Activated CD8-positive, alpha-beta memory T cell treated with anti-CD3 and anti-CD28 coated beads for 24 hours (primary cell): ENCODE measurements around the gene VCPKMT.

Source experiments
- DNase-seq: peaks from one replicate; pipeline ENCODE4 v3.0.0-alpha.2; 2020

VCPKMT gene

DNA sequence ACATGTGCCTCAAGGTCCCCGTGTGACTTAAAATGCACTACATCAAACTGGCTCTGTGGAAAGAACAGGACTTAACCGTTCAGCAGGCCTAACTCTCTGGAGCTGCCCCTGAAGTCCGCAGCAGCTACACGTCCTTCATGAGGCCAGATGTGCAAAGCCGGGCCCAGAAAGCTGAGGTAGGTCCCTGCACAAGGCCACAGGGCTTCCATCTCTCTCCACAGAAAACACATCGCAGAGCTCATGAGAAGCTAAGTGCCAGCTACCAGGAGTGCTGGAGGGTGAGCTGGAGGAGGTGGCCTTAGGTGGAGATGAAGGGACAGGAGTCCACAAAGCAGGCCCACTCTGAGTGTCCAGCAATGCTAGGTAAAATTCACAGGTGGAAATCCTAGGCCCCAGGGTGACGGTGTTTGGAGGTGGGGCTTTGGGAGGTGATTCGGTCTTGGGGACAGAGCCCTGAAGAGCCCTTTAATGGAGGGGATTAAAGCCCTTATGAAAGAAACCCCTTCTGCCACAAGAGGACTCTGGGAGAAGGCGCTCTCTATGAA lies 52.4 kb downstream of the VCPKMT start:
- peak; percentile 62 for DNase-seq

DNA sequence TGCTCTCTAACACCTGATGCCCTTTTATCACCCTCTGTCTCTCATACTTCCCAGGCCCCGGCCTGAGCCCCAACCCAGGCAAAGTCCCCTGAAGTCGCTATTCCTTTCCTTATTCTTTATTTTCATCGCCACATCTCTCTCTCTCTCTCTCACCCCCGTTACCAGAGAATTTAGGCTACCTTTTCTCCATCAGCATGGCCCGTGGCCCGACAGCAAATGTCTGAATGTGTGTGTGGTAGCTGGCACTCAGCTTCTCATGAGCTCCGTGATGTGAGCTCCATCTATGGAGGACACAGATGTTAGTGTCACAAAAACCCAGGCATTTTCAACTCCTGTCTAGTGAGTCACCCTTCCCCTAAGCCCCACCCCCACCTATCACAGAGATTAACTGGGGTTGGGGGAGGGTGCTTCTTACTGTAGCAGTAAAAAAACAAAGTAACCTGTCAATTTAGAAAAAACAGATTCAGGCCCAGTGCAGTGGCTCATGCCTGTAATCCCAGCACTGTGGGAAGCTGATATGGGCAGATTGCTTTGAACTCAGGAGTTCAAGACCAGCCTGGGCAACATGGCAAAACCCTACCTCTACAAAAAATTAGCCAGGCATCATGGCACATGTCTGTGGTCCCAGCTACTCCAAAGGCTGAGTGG lies 53.8 kb downstream of the VCPKMT start:
- peak; percentile 86 for DNase-seq

DNA sequence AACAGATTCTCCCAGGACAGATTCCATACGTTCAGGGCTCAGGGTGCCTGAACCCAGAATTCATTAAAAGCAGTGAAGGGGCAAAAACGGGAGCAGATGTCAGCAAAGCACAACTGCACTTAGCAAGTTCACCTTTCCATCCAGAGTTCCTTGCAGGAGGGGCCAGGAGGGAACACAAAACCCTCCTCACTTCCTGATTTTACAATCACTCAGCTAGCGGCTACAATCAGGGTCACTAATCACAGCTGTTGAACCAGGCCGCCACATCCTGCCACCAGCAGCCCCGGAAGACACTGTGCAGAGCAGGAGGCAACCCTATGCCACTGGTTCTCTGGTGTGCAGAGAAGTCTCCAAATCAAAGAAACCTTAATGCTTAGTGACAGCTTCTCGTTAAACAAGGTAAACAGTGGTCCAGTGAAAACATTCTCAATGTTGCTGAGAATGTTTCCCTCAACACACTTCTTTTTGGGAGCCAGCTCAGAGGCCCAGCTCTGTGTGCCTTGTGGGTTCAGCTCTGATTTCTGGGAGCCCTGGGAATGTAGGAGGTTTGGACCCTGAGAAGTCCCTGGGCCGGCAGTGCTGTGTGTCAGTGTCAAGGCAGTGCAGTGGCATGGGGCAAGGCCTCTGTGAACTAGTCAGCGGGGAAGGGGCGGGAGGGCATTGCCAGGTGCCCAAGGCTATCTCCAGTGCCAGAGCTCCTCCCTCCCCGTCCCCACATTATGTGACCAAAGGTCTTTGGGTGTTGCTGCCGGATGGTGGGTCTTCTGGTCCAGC lies 54.5 kb downstream of the VCPKMT start:
- peak; percentile 84 for DNase-seq

DNA sequence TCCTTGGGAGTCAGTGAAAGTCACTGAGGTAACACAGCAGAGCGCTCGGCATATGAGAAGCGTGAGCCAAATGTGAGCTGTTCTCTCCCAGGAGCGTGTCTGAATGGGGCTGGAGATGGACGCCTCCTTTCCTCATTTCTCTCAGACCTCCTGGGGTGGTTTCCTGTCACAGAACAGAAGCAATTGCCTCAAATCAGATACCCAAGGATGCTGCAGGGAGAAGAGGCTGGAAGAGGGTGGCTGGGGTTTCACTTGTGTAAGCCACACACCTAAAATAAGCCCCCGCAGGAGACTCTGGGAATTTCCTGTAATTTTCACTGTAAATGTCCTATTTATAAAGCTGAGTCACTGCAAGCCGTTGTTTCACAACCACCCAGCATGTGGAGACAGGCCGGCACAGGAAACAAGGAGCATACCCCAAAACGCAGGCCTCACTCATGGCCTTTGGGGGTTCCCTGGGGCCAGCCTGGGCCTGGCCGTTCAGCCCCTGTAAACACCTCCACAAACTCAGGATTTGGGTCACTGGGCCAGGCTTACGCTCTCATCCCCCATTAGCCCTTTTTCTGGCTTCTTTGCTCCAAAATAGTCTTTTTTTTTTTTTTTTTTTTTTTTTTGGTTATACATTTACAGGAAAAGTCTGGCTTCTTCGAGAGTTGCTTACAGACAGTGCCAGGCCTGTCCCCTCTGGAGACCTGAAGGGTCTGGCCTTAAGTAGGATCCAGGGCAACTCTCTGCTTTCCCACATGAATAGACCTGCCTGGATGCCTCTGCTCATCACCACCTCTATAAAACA lies 55.3 kb downstream of the VCPKMT start:
- peak; percentile 81 for DNase-seq

DNA sequence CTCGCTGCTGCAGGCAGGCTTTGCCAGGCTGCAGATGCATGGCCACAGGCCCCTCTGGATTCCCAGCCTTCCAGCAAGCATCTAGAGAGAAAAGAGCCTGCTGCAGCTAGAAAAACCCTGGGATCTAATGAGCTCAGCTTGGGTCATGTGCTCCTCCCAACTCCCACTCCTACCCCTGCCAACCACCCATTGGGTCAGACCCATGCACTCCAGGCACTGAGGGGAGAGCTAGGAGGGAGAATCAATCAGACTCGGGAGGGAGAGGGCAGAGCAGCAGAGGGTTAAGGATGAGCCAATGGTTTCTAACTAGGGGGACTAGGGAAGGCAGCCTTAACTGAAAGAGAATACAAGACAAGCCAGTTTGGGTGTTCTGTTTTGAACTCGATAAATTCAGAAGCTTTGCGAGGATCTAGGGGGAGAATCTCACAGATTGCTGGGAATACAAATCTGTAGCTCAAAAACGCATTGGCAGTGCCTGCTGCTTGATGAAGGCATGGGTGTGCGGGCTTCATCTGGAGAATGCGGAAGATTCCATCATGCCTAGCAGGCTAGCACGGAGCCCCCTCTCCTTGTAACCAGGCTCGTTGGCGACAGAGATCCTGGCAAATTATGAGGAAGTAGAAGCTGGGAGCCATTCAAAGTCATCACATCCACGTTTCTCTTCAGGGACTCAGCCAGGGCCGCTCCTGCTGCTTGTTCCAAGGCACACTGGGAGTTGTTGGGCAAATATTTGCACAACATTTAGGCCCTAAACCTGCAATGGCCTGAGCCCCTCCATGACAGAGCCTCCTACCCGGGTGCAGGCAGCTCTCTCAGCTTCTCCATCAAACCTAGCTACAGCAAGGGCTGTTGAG lies 56.4 kb downstream of the VCPKMT start:
- no peak for DNase-seq
